Breast epithelium (tissue), 4 donors: ENCODE results near the gene ZDHHC21. TPM values are rescaled to one million over a fixed set of nuclear protein-coding genes. Genes with fewer than 3 reads are reported as not detected.

Experiments used
- DNase-seq, 2 donors: peaks; one replicate each; pipeline ENCODE4 v3.0.0-alpha.2; 2019; ENCODE audit warnings: low spot score in 2 of 2
- H3K27ac ChIP-seq, 2 donors: fragments of 200-600 bp; sonication (generic) in 1 of 2; one replicate each; pipeline ENCODE4 v1.5.1; 2016 to 2019; ENCODE audit warnings: mild to moderate bottlenecking in 1 of 2
- H3K27me3 ChIP-seq, 2 donors: fragments of 200-600 bp; sonication (generic) in 1 of 2; one replicate each; pipeline versions ENCODE4 v1.5.1 to v1.6.0; 2017 to 2019; ENCODE audit warnings: control low read depth in 1 of 2, mild to moderate bottlenecking in 1 of 2
- H3K36me3 ChIP-seq: fragments of 200-600 bp; one replicate; pipeline ENCODE4 v1.5.1; 2019
- H3K4me1 ChIP-seq, 2 donors: fragments of 200-600 bp; sonication (generic); one replicate each; pipeline ENCODE4 v1.5.1; 2016 to 2019; ENCODE audit warnings: control low read depth in 1 of 2
- H3K4me3 ChIP-seq, 3 donors: fragments of 200-600 bp; sonication (generic); 1 replicate in 2 of 3; 2 replicates in 1 of 3; pipeline ENCODE4 v1.5.1; 2016 to 2019; ENCODE audit warnings: mild to moderate bottlenecking in 3 of 3, moderate library complexity in 2 of 3
- H3K9me3 ChIP-seq, 2 donors: fragments of 200-600 bp; sonication (generic) in 1 of 2; one replicate each; pipeline ENCODE4 v1.5.1; 2016 to 2019; ENCODE audit warnings: control low read depth in 1 of 2
- POLR2A ChIP-seq: fragments of 450-650 bp; IDR thresholded peaks from one replicate; pipeline ENCODE4 v1.6.1; 2016; ENCODE audit warnings: antibody characterized with exemption, mild to moderate bottlenecking, moderate library complexity
- POLR2AphosphoS5 ChIP-seq, 3 donors: sonication (generic); formaldehyde crosslinking; IDR thresholded peaks; one replicate each; pipeline ENCODE4 v1.6.1; 2017; ENCODE audit warnings: antibody characterized with exemption in 3 of 3
- intact Hi-C: fragments of 100-400 bp; cut with DNase I; formaldehyde crosslinking; loops from one replicate; pipeline ENCODE4 v1.15.1; 2023; ENCODE audit warnings: low total_unique reads
- total RNA-seq, 3 donors: library from RNA; depleted of rRNA; stranded (reverse); fragments of >200 nt; gene quantifications; one replicate each; pipeline ENCODE4 v1.1.0, GENCODE V29; 2016
- TF ChIP-seq, protein P1 (sequence below), 3 donors: fragments of 450-650 bp; IDR thresholded peaks; one replicate each; pipeline ENCODE4 v1.5.1; 2016 to 2017; ENCODE audit warnings: antibody characterized with exemption in 3 of 3, mild to moderate bottlenecking in 3 of 3, moderate library complexity in 3 of 3

Gene ZDHHC21
- total RNA-seq, 3 donors from 2014 or later: 11.2 to 29.1 (median 11.5) TPM

DNA sequence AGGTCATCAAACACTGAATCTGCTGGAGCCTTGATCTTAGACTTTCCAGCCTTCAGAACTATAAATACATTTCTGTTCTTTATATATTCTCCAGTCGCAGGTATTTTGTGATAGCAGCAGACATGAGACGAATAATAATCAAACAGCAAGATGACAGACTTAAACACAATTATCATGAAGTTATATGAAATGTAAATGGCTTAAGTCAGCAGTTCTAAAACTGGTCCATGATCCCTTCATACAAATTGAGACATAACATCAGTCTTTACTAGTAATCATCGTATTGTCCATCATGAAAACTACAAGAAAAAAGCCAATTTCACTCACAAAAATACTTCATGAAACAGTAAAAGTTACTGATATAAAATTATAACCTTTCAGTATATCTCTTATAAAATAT lies 101.8 kb downstream of the ZDHHC21 start:
- Histone ChIP-seq H3K27me3 (no peaks in the 10 kb centered on the region), H3K9me3 (peaks cover 0 to 15% of the 10 kb centered on the region in 2 donors), H3K36me3 (no peaks in the 10 kb centered on the region), H3K4me1 (no peaks in the 10 kb centered on the region), H3K4me3 (no peak overlapping the region), H3K27ac (no peak overlapping the region)
- TF ChIP-seq, protein P1, sequence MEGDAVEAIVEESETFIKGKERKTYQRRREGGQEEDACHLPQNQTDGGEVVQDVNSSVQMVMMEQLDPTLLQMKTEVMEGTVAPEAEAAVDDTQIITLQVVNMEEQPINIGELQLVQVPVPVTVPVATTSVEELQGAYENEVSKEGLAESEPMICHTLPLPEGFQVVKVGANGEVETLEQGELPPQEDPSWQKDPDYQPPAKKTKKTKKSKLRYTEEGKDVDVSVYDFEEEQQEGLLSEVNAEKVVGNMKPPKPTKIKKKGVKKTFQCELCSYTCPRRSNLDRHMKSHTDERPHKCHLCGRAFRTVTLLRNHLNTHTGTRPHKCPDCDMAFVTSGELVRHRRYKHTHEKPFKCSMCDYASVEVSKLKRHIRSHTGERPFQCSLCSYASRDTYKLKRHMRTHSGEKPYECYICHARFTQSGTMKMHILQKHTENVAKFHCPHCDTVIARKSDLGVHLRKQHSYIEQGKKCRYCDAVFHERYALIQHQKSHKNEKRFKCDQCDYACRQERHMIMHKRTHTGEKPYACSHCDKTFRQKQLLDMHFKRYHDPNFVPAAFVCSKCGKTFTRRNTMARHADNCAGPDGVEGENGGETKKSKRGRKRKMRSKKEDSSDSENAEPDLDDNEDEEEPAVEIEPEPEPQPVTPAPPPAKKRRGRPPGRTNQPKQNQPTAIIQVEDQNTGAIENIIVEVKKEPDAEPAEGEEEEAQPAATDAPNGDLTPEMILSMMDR (IDR thresholded peaks at IDR 0.05): no peak
- TF ChIP-seq POLR2A (no peak), POLR2AphosphoS5 (IDR thresholded peaks at IDR 0.05) (no peak)
- intact Hi-C loops: loop anchor here (10.0 kb wide), 1 partner anchor 1663 kb away; no protein-coding TSS in a partner anchor
- no peak for DNase-seq

DNA sequence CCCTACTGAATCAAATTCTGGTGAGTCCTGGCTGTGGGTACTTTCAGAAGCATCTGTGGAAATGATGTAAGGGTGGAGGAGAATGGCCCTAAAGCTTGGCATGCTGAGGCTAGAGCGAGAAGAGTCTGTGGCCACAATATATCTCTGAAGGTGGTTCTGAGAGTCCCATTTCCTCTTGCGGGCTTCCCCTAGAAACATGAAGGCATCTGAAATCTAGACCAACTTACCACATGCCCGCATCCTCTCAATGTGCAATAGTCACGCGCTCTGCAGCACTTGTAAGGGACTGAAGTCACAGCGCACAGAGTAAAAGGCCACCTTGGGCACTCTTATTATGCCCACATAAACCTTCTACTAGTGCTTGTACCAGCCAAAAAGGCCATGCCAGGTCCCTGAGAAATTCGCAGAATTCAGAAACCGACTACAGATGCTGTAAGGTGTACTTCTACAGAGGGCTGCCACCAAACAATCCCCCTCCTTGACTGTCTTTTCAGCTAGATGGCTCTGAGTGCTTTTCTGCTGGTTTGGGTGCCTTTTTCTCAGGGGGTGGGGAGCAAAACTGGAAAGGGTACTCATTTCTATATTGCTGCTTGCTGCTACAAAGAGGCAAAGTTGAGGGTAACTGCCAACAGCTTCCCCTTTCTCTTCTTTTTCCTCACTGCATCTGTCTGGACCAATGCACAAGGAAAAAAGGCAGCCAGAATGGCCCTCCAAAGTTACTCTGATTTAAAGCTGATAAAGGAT lies 107.3 kb downstream of the ZDHHC21 start:
- Histone ChIP-seq H3K36me3 (no peaks in the 10 kb centered on the region), H3K27ac (no peak overlapping the region), H3K4me1 (no peaks in the 10 kb centered on the region), H3K27me3 (no peaks in the 10 kb centered on the region), H3K4me3 (no peak overlapping the region), H3K9me3 (no peaks in the 10 kb centered on the region)
- TF ChIP-seq POLR2A: no peak
- TF ChIP-seq POLR2AphosphoS5 (IDR thresholded peaks at IDR 0.05): no peak
- TF ChIP-seq, protein P1 (IDR thresholded peaks at IDR 0.05): no peak
- intact Hi-C loops: no loop called here
- DNase-seq: no peak

DNA sequence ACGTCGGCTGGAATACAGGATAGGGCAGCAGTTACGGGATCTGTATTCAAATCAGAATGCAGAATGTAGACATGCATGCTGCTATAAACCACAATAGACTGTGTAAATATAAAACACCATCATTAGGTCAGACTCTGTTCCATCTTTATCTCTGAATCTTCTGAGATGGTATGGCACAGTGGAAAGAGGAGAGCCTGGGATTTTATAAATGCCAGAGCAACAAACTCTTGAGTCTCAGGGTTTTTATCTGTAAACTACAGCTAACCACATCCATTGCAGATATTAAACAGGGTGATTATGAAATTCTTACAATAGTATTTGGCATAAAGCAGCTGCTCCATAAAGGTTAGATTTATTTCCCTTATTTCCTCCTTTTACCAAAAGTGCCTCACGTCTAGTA lies 108.7 kb downstream of the ZDHHC21 start:
- TF ChIP-seq POLR2AphosphoS5 (IDR thresholded peaks at IDR 0.05) (no peak), POLR2A (no peak)
- TF ChIP-seq, protein P1 (IDR thresholded peaks at IDR 0.05): no peak
- no peaks in the 10 kb centered on the region for H3K9me3 ChIP-seq
- H3K36me3 ChIP-seq: no peaks in the 10 kb centered on the region
- no peak for DNase-seq
- H3K4me1 ChIP-seq: no peaks in the 10 kb centered on the region
- H3K27ac ChIP-seq: no peak overlapping the region
- H3K27me3 ChIP-seq: no peaks in the 10 kb centered on the region
- intact Hi-C loops: no loop called here
- H3K4me3 ChIP-seq: no peak overlapping the region

DNA sequence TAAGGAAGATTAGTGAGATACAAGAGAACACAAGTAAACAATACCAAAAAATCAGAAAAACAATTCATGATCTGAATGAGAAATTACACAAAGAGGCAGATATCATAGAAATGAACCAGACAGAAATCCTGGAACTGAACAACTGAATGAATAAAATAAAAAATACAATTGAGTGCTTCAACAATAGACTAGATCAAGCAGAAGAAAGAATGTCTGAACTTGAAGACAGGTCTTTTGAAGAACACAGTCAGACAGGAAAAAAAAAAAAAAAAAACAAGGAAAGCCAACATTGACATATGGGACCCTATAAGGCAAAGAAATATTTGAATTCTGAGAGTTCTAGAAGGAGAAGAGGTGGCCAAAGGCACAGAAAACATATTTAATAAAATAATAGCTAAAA lies 115.2 kb downstream of the ZDHHC21 start:
- no peak for DNase-seq
- Histone ChIP-seq H3K9me3 (no peaks in the 10 kb centered on the region), H3K36me3 (no peaks in the 10 kb centered on the region), H3K27ac (no peak overlapping the region), H3K27me3 (no peaks in the 10 kb centered on the region), H3K4me1 (no peaks in the 10 kb centered on the region), H3K4me3 (no peak overlapping the region)
- no peak for TF ChIP-seq POLR2AphosphoS5 (IDR thresholded peaks at IDR 0.05)
- TF ChIP-seq, protein P1 (IDR thresholded peaks at IDR 0.05): no peak
- TF ChIP-seq POLR2A: no peak
- intact Hi-C loops: no loop called here

DNA sequence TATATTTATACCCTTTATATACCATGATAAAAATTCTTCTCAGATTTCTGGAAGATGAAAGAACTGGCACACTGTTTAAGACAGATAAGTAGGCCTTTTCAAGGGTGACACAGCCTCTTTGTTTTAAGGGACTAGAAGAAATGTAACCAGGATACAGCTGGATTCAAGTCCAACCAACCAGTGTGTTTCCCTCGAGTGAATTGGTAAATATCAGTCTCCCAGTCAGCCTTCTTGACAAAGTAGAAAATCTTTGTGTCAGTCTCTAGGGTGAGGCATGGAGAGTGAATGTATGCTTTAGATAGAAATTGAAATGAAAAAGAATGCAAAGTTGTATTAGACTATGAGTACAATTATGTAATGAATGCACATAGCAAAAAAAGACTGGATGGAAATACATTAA lies 119.1 kb downstream of the ZDHHC21 start:
- TF ChIP-seq POLR2A: no peak
- TF ChIP-seq POLR2AphosphoS5 (IDR thresholded peaks at IDR 0.05): no peak
- TF ChIP-seq, protein P1 (IDR thresholded peaks at IDR 0.05): no peak
- Histone ChIP-seq H3K4me3 (no peak overlapping the region), H3K27me3 (no peaks in the 10 kb centered on the region), H3K9me3 (no peaks in the 10 kb centered on the region), H3K4me1 (no peaks in the 10 kb centered on the region), H3K36me3 (no peaks in the 10 kb centered on the region), H3K27ac (no peak overlapping the region)
- intact Hi-C loops: no loop called here
- no peak for DNase-seq
